ENCODE results near the gene APBA2.

GRCh38 chr15:29121369-29121656, 235.5 kb downstream of the APBA2 start:
- TF ChIP-seq REST (IDR thresholded peaks at IDR 0.05) = no peak
- TF ChIP-seq NFE2L2 (conservative IDR thresholded peaks at IDR 0.05; ENCODE audit: low read length) = no peak
- TF ChIP-seq, protein P1, sequence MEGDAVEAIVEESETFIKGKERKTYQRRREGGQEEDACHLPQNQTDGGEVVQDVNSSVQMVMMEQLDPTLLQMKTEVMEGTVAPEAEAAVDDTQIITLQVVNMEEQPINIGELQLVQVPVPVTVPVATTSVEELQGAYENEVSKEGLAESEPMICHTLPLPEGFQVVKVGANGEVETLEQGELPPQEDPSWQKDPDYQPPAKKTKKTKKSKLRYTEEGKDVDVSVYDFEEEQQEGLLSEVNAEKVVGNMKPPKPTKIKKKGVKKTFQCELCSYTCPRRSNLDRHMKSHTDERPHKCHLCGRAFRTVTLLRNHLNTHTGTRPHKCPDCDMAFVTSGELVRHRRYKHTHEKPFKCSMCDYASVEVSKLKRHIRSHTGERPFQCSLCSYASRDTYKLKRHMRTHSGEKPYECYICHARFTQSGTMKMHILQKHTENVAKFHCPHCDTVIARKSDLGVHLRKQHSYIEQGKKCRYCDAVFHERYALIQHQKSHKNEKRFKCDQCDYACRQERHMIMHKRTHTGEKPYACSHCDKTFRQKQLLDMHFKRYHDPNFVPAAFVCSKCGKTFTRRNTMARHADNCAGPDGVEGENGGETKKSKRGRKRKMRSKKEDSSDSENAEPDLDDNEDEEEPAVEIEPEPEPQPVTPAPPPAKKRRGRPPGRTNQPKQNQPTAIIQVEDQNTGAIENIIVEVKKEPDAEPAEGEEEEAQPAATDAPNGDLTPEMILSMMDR (IDR thresholded peaks at IDR 0.05) = no peak
- no peak for TF ChIP-seq ATOH8 (CRISPR knock-in tag; IDR thresholded peaks at IDR 0.05; ENCODE audit: low read depth)
- no peak for TF ChIP-seq HMGXB4 (CRISPR knock-in tag; IDR thresholded peaks at IDR 0.05; ENCODE audit: borderline replicate concordance)
- no peak for TF ChIP-seq TP53 (CRISPR knock-in tag; IDR thresholded peaks at IDR 0.05)
- TF ChIP-seq RARB (CRISPR knock-in tag; IDR thresholded peaks at IDR 0.05) = no peak
- no peak for TF ChIP-seq ESRRA (IDR thresholded peaks at IDR 0.05; ENCODE audit: borderline replicate concordance, low read length)
